Measurements from ENCODE around the gene CCDC192.
"Not testable (repeated sequence)": the region's sequence is repeated elsewhere in the genome, so short reads cannot be mapped to it uniquely, and the experiment has no call there.

CCDC192 gene

GRCh38 chr5:127702926-127703561, at the start of gene CCDC192:
CCDC192 (plus strand) TSS chr5:127703391; CDS start chr5:127703446, 55 bp downstream.
- no peak for DNase-seq

GRCh38 chr5:127656825-127657224, 46.4 kb upstream of the CCDC192 start:
- no peak for DNase-seq

- no peak for DNase-seq
Measured at GRCh38 chr5:127660047-127660733, 43.0 kb upstream of the CCDC192 start.

- no peak for DNase-seq
Measured at GRCh38 chr5:127664093-127664492, 39.1 kb upstream of the CCDC192 start.

GRCh38 chr5:127665641-127666040, 37.5 kb upstream of the CCDC192 start:
- no peak for DNase-seq

GRCh38 chr5:127666043-127666716, 37.0 kb upstream of the CCDC192 start:
- no peak for DNase-seq

- no peak for DNase-seq
Measured at GRCh38 chr5:127667926-127668325, 35.3 kb upstream of the CCDC192 start.

- DNase-seq = no peak
Measured at GRCh38 chr5:127671218-127671617, 32.0 kb upstream of the CCDC192 start.

- no peak for DNase-seq
Measured at GRCh38 chr5:127673117-127673800, 29.9 kb upstream of the CCDC192 start.

GRCh38 chr5:127676951-127677350, 26.2 kb upstream of the CCDC192 start:
- DNase-seq = not testable (repeated sequence)

GRCh38 chr5:127679691-127680330, 23.4 kb upstream of the CCDC192 start:
- not testable (repeated sequence) for DNase-seq

GRCh38 chr5:127680595-127680994, 22.6 kb upstream of the CCDC192 start:
- DNase-seq = no peak

GRCh38 chr5:127683008-127683407, 20.2 kb upstream of the CCDC192 start:
- no peak for DNase-seq

GRCh38 chr5:127684726-127685467, 18.3 kb upstream of the CCDC192 start:
- no peak for DNase-seq

GRCh38 chr5:127685662-127686061, 17.5 kb upstream of the CCDC192 start:
- no peak for DNase-seq

GRCh38 chr5:127686424-127686823, 16.8 kb upstream of the CCDC192 start:
- no peak for DNase-seq

- DNase-seq = no peak
Measured at GRCh38 chr5:127694518-127695171, 8.5 kb upstream of the CCDC192 start.

GRCh38 chr5:127695346-127695745, 7.8 kb upstream of the CCDC192 start:
- DNase-seq = no peak

GRCh38 chr5:127696683-127697082, 6.5 kb upstream of the CCDC192 start:
- no peak for DNase-seq

- DNase-seq = no peak
Measured at GRCh38 chr5:127697894-127698600, 5.1 kb upstream of the CCDC192 start.

GRCh38 chr5:127699416-127699815, 3.8 kb upstream of the CCDC192 start:
- DNase-seq = no peak

All from CD4-positive, alpha-beta T cell treated with Interferon gamma for 1 hour (primary cell).